ENCODE results near the gene OR52H1.

The OR52H1 gene

DNA sequence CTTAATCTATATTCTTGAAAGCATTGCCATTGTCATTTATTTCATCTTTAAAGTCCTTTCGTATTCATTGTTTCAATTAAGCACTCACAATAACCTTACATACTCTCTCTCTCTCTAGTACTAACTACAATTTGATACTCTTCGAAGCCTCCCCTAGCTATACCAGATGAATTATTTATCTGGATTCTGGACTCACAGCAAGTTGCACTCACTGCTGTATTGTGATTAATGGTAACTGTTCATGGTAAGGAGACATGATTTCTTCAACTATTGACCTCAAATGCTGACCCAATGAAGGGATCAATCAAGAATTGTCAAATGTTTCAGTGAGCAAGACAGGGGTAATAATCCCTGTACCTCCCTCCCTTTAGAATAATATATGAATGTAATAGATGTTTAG, 26.3 kb upstream of the OR52H1 start:
- no peak for DNase-seq

DNA sequence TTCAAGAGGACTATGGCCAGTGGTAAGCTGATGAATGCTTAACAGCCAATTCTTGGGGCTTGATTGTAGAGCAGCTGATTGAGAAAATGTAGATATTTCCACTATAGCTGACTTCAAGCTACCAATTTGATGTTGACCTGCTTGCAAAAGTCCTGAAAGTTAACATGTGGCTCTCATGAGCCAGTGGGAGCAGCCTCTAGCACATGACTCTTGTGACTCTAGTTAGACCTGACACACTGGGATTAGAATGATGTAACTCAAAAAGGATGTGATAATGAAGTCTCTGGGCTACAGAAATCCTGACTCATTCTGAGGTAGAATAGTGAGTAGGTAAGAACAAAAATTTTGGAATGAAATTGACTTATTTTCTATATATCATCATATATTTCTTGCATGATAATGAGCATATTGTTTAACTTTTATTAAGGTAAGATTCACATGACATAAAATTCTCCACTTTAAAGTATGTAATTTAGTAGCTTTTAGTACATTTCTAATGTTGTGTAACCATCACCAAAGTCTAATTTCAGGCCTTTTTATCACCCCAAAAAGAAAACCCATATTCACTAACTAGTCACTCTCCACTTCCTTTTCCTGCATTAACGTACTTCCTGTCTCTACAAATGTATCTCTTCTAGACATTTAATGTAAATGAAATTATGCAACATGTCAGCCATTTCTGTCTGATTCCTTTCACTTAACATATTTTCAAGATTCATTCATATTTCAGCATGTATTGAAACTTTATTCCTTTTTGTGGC, 16.1 kb upstream of the OR52H1 start:
- Histone ChIP-seq H2BK15ac (replicated peaks; ENCODE audit: low read depth) (no peak overlapping the region), H4K5ac (ENCODE audit: low read length) (no peak overlapping the region), H3K79me1 (ENCODE audit: low read length) (no peaks in the 10 kb centered on the region), H3K23ac (ENCODE audit: low read length) (no peak overlapping the region), H2BK120ac (ENCODE audit: low read depth, low read length) (no peak overlapping the region), H4K8ac (ENCODE audit: low read depth, low read length) (no peak overlapping the region), H3K27me3 (ENCODE audit: insufficient read depth, low read length, poor library complexity) (no peaks in the 10 kb centered on the region), H2AK5ac (ENCODE audit: low read length) (no peak overlapping the region), H3K4me3 (ENCODE audit: low read length) (no peak overlapping the region), H3K79me2 (ENCODE audit: control insufficient read depth, insufficient read depth, low read length) (no peaks in the 10 kb centered on the region), H3K56ac (ENCODE audit: low read length) (no peak overlapping the region), H3K4me1 (ENCODE audit: control insufficient read depth, low read depth, low read length) (no peaks in the 10 kb centered on the region), H3K4me2 (ENCODE audit: low read length) (no peak overlapping the region), H3K9ac (ENCODE audit: low read length) (no peak overlapping the region), H3K27ac (ENCODE audit: low read depth, low read length) (no peak overlapping the region), H3K36me3 (ENCODE audit: control insufficient read depth, insufficient read depth, low read length) (no peaks in the 10 kb centered on the region), H3K4ac (ENCODE audit: low read depth, low read length) (no peak overlapping the region), H2BK5ac (ENCODE audit: low read length) (no peak overlapping the region), H3K18ac (ENCODE audit: low read length) (no peak overlapping the region)
- no CpG with 5 or more reads among the region's 1 CpG for WGBS (ENCODE audit: extremely low coverage, insufficient coverage, low lambda C conversion rate)
- DNase-seq, result peak; percentile 54

More for the DNA sequence above, 26.3 kb upstream of the OR52H1 start:
- Histone ChIP-seq H3K27ac (ENCODE audit: low read depth, low read length) (no peak overlapping the region), H4K8ac (ENCODE audit: low read depth, low read length) (no peak overlapping the region), H4K5ac (ENCODE audit: low read length) (no peak overlapping the region), H3K4me1 (ENCODE audit: control insufficient read depth, low read depth, low read length) (no peaks in the 10 kb centered on the region), H3K9ac (ENCODE audit: low read length) (no peak overlapping the region), H3K4me2 (ENCODE audit: low read length) (no peak overlapping the region), H2BK120ac (ENCODE audit: low read depth, low read length) (no peak overlapping the region), H2AK5ac (ENCODE audit: low read length) (no peak overlapping the region), H3K79me2 (ENCODE audit: control insufficient read depth, insufficient read depth, low read length) (no peaks in the 10 kb centered on the region), H3K18ac (ENCODE audit: low read length) (no peak overlapping the region), H3K27me3 (ENCODE audit: insufficient read depth, low read length, poor library complexity) (no peaks in the 10 kb centered on the region), H3K23ac (ENCODE audit: low read length) (no peak overlapping the region), H3K36me3 (ENCODE audit: control insufficient read depth, insufficient read depth, low read length) (no peaks in the 10 kb centered on the region), H2BK15ac (replicated peaks; ENCODE audit: low read depth) (no peak overlapping the region), H3K56ac (ENCODE audit: low read length) (no peak overlapping the region), H3K4ac (ENCODE audit: low read depth, low read length) (no peak overlapping the region), H3K4me3 (ENCODE audit: low read length) (no peak overlapping the region), H3K79me1 (ENCODE audit: low read length) (no peaks in the 10 kb centered on the region), H2BK5ac (ENCODE audit: low read length) (no peak overlapping the region)
- WGBS (ENCODE audit: extremely low coverage, insufficient coverage, low lambda C conversion rate), result 100% methylated on average over 2 of the region's 2 CpGs

DNA sequence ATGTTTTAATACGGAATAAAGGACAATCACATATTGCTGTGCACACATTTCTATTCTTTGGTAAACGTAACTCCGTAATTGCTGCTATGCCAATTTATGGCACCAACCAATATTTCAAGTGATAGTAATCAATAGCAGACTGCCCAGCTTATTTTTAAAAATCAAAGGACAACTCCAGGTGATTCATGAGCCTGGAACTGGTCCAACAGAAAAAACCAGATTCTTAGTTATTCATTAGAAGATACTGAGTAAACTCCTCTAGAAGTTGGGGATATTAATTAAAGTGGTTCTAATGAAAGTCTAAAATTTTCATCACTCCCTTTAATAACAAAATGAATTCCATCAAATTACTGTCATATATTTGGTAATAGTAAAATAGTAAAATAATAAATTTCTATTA, 9.4 kb upstream of the OR52H1 start:
- Histone ChIP-seq H4K8ac (ENCODE audit: low read depth, low read length) (no peak overlapping the region), H3K9ac (ENCODE audit: low read length) (no peak overlapping the region), H3K18ac (ENCODE audit: low read length) (no peak overlapping the region), H3K56ac (ENCODE audit: low read length) (no peak overlapping the region), H2BK15ac (replicated peaks; ENCODE audit: low read depth) (no peak overlapping the region), H3K4ac (ENCODE audit: low read depth, low read length) (no peak overlapping the region), H3K27me3 (ENCODE audit: insufficient read depth, low read length, poor library complexity) (no peaks in the 10 kb centered on the region), H3K4me2 (ENCODE audit: low read length) (no peak overlapping the region), H2BK120ac (ENCODE audit: low read depth, low read length) (no peak overlapping the region), H3K23ac (ENCODE audit: low read length) (no peak overlapping the region), H3K4me3 (ENCODE audit: low read length) (no peak overlapping the region), H3K79me1 (ENCODE audit: low read length) (no peaks in the 10 kb centered on the region), H2AK5ac (ENCODE audit: low read length) (no peak overlapping the region), H2BK5ac (ENCODE audit: low read length) (no peak overlapping the region), H3K4me1 (ENCODE audit: control insufficient read depth, low read depth, low read length) (no peaks in the 10 kb centered on the region), H3K27ac (ENCODE audit: low read depth, low read length) (no peak overlapping the region), H3K36me3 (ENCODE audit: control insufficient read depth, insufficient read depth, low read length) (no peaks in the 10 kb centered on the region), H3K79me2 (ENCODE audit: control insufficient read depth, insufficient read depth, low read length) (no peaks in the 10 kb centered on the region), H4K5ac (ENCODE audit: low read length) (no peak overlapping the region)
- no peak for DNase-seq
- no CpG with 5 or more reads among the region's 3 CpGs for WGBS (ENCODE audit: extremely low coverage, insufficient coverage, low lambda C conversion rate)

DNA sequence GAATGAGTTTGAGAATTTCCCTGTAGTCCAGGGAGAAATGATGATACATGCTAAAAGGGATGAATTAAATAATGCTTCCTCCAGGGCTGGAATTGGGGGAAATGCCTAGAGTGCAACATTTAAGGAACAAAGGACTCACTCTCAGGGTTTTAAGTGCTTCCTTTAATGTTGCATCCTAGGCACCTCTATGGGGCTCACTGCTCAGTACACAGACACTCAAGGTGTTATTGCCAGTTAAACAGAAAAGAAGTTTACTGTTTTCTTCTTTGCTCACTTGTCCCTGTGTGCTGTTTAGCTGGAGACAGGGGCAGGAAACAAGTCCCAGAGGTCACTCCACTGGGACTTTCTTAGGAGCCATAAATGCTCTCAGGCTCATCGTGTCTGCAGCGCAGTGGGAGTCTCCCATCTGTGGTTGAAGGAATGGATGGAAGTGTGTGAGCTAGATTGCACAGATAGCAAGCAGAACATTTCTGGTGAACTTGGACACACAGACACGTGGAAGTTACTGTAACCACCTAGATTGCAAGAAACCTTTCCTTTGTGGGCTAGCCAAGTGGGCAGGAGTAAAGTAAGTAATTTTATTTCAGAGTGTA, 8.4 kb upstream of the OR52H1 start:
- Histone ChIP-seq H3K9ac (ENCODE audit: low read length) (no peak overlapping the region), H3K4me2 (ENCODE audit: low read length) (no peak overlapping the region)

GRCh38 chr11:5553343-5553742, 5.0 kb upstream of the OR52H1 start:
- Histone ChIP-seq H3K18ac (ENCODE audit: low read length) (no peak overlapping the region), H4K5ac (ENCODE audit: low read length) (no peak overlapping the region), H3K36me3 (ENCODE audit: control insufficient read depth, insufficient read depth, low read length) (no peaks in the 10 kb centered on the region), H3K27me3 (ENCODE audit: insufficient read depth, low read length, poor library complexity) (no peaks in the 10 kb centered on the region), H3K23ac (ENCODE audit: low read length) (no peak overlapping the region), H3K79me1 (ENCODE audit: low read length) (no peaks in the 10 kb centered on the region), H3K9ac (ENCODE audit: low read length) (no peak overlapping the region), H3K4me1 (ENCODE audit: control insufficient read depth, low read depth, low read length) (no peaks in the 10 kb centered on the region), H4K8ac (ENCODE audit: low read depth, low read length) (no peak overlapping the region), H3K79me2 (ENCODE audit: control insufficient read depth, insufficient read depth, low read length) (no peaks in the 10 kb centered on the region), H2AK5ac (ENCODE audit: low read length) (no peak overlapping the region), H3K4me3 (ENCODE audit: low read length) (no peak overlapping the region), H2BK120ac (ENCODE audit: low read depth, low read length) (no peak overlapping the region), H2BK15ac (replicated peaks; ENCODE audit: low read depth) (no peak overlapping the region), H3K4me2 (ENCODE audit: low read length) (no peak overlapping the region), H3K27ac (ENCODE audit: low read depth, low read length) (no peak overlapping the region), H3K4ac (ENCODE audit: low read depth, low read length) (no peak overlapping the region), H3K56ac (ENCODE audit: low read length) (no peak overlapping the region), H2BK5ac (ENCODE audit: low read length) (no peak overlapping the region)
- DNase-seq, result no peak

More for the DNA sequence above, 8.4 kb upstream of the OR52H1 start:
- Histone ChIP-seq H3K18ac (ENCODE audit: low read length) (no peak overlapping the region), H3K27ac (ENCODE audit: low read depth, low read length) (no peak overlapping the region), H2AK5ac (ENCODE audit: low read length) (no peak overlapping the region), H4K8ac (ENCODE audit: low read depth, low read length) (no peak overlapping the region), H2BK120ac (ENCODE audit: low read depth, low read length) (no peak overlapping the region), H3K23ac (ENCODE audit: low read length) (no peak overlapping the region), H3K4me1 (ENCODE audit: control insufficient read depth, low read depth, low read length) (no peaks in the 10 kb centered on the region), H3K56ac (ENCODE audit: low read length) (no peak overlapping the region), H3K79me1 (ENCODE audit: low read length) (no peaks in the 10 kb centered on the region), H3K27me3 (ENCODE audit: insufficient read depth, low read length, poor library complexity) (no peaks in the 10 kb centered on the region), H3K4ac (ENCODE audit: low read depth, low read length) (no peak overlapping the region), H2BK15ac (replicated peaks; ENCODE audit: low read depth) (no peak overlapping the region), H4K5ac (ENCODE audit: low read length) (no peak overlapping the region), H2BK5ac (ENCODE audit: low read length) (no peak overlapping the region), H3K36me3 (ENCODE audit: control insufficient read depth, insufficient read depth, low read length) (no peaks in the 10 kb centered on the region), H3K4me3 (ENCODE audit: low read length) (no peak overlapping the region), H3K79me2 (ENCODE audit: control insufficient read depth, insufficient read depth, low read length) (no peaks in the 10 kb centered on the region)
- no peak for DNase-seq
- no CpG with 5 or more reads among the region's 3 CpGs for WGBS (ENCODE audit: extremely low coverage, insufficient coverage, low lambda C conversion rate)

All from mesendoderm (in vitro differentiated cells).